CD4-positive, alpha-beta T cell treated with Interferon gamma for 1 hour (primary cell): ENCODE data around the gene WNK2.
"Not testable (repeated sequence)": the region's sequence is repeated elsewhere in the genome, so short reads cannot be mapped to it uniquely, and the experiment has no call there.

Source experiments
- DNase-seq: peaks from one replicate; pipeline ENCODE4 v3.0.0-alpha.2; 2020

Gene WNK2

DNA sequence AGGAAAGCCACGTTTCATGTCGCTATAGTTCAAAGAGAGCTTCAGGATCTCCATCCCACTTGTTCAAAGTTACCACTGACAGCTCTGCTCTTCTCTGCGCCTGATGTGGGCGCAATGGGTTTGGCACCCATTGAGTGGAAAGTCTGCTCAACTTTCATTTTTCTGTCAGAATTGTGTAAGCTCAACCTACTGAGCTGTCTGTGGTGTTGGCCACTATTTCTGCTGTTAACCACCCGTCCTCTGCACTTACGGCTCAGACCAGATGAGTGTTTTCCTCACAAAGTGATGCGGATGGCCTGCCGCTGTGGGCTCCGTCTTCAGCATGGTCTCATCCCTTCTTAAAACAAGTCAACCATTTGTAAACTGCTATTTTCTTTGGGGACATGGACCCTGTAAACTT lies 131.2 kb downstream of the WNK2 start:
- DNase-seq = no peak

DNA sequence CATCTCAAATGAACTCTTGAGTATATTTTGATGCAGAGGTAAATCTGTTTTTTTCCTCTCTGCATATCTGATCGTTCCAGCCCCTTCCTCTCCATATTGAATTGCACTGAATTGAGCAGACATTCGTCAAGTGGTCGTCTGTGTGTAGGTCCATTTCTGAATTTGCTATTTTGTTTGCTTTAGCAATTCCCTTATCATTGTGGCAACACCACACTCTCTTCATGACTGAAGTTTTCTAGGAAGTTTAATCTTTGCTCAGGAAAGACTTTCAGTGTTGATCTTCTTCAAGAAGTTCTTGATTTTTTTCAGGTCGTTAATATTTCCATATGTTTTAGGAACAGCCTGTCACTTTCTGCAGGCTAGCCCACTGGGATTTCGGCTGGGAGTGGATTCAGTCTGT lies 132.0 kb downstream of the WNK2 start:
- no peak for DNase-seq

DNA sequence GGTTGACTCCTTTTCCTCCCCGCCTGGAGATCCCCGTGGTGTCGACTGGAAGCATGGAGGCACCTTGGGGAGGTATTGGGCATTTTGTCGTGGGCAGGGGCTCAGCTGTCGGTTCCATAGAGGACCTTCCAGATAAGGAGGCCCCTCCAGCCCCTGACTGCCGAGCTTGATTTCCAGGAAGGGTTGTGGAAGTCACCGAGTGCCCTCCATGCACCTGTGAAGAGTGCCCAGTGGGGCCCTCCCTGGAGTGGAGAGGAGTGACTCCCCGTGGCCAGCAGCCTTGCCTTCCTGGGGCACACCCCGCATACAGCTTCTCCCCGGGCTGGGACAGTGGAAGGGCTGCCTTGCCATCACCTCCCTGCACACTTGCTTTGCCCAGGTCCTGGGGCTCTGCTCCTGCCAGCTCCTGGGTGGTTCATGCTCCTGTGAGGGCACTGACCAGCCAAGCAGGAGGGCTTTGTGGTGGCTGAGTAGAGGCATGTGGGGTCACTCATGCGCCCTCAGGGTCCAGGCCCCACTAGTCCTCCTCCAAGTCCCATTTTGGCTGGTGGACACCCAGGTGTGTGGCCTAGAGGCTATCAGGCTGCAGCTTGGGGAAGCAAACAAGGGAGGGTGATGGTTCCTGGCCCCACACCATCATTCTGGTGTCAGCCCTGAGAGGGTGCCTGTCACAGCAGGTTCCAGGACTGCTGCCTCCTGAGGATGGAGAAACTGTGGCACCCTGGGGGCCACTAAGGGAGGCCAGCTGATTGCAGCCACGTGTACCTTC lies 133.0 kb downstream of the WNK2 start:
- DNase-seq = no peak

DNA sequence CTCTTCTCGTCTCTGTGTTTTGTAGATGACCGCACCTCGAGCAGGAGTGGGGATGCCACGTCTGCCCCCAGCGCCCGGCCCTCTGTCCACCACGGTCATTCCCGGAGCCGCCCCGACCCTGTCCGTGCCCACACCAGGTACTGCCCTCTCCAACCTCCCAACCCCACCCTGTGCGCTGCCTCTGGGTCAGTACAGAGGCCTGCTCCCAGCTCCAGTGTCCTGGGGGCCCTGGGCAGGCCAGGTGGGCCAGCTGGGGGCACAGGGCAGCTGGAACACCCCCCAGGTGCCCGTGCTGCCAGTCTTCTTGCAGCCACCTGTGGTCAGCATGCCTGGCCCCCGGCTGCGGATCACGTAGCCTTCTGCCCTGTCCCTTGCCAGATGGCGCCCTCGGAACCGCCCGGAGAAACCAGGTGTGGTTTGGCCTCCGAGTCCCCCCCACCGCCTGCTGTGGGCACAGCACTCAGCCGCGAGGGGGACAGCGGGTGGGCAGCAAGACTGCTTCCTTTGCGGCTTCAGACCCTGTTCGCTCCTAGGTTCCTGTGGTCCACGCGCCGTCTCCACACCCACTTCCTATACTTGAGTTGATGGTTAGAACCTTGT lies 133.7 kb downstream of the WNK2 start:
- no peak for DNase-seq

DNA sequence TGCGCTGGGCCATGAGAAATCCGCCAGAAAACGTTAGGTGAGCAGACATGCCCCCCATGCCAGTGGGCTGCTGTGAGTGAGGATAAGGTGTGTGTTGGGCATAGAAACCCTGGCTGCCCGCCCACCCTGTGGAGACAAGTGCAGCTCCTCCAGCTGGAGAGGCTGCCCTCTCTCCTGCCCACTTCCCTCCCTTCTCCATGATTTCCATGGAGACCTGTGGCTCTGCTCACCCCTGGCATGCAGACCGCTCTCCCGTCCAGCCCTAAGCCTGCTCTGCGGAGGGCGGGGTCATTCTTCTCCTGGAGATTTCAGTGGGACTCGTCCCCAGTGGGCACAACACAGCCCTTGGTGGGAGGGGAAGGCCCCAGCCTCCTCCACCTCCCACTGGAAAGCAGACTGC lies 134.5 kb downstream of the WNK2 start:
- no peak for DNase-seq

DNA sequence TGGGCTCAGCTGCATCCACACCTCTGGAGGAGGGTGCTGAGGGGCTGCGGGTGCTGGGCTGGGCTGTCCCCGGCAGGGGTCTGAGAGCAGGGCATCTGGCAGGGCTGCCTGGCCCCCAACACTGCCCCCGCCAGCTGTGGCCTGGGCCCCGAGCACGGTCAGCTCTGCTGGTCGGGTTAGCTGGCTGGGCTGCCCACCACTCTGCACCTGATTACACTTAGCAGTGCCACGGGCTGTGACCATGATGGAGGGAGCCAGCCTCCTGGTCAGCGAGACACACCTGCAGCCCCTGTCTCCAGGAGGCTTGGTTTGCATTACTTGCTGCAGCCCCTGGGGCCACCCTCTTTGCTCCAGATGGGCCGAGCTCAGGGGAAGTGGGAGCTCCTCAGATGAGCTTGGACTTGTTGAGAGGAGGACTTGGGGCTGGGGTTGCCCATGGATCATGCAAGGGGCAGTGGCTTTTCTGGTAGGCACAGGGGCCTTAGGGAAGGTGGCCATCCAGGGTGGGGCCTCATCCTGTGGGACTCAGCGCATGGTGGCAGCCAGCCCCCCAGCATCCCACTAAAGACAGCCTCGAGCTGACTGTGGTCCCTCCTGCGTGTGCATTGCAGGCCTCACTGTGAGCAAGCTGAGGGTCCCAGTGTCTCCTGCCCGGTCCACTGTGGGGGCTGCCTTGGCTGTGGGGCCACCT lies 135.5 kb downstream of the WNK2 start:
- no peak for DNase-seq

DNA sequence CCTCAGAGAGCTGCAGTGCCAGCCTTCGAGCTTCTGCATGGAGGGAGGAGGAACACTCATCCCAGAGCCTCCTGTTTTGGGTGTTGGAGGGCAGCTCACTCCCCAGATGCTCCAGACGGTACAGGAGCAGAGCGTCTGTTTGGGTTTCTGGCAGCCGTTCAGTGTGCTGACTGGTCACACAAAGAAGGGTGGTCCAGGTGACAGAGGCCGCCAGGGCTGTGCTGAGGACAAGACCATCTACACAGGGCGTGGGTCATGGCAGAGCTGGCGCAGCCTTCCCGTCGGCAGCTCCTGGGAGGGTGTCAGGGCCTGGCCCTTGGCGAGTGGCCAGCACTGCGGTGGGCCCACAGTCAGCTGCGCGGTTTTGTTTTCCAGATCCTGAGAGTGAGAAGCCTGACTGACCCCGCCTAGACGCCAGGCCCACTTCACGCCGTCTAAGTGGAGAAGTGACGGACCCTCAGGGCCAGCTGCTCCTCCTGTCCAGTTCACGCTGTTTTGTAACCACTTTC lies 136.1 kb downstream of the WNK2 start:
- no peak for DNase-seq

DNA sequence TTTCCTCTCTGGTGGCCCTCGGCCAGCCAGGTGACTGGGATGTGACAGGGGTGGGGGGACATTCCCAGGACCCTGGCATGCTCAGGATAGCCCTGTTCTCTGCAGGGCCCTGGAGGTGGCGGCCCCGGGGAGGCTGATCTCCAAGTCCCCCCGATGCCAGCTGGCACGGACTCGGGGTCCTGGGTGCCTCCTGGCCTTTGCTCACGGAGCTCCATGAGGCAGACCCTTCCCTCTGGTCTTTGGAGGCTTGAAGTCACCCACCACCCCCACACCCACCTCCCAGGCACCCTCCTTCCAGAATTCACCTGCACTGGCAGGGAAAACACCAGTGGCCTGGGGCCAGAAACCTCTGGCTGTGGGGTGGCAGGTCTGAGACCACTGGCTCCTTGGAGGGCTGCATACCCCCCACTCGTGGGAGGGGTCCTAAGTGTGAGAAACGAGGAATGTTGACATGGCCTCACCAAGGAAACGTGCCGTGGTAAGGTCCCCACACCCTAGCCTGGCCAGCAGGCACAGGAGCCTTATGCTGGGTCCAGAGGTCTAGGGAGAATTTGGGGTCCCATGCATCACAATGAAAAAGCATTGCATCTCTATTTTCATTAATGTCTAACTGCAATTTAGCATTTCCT lies 136.8 kb downstream of the WNK2 start:
- DNase-seq = no peak

DNA sequence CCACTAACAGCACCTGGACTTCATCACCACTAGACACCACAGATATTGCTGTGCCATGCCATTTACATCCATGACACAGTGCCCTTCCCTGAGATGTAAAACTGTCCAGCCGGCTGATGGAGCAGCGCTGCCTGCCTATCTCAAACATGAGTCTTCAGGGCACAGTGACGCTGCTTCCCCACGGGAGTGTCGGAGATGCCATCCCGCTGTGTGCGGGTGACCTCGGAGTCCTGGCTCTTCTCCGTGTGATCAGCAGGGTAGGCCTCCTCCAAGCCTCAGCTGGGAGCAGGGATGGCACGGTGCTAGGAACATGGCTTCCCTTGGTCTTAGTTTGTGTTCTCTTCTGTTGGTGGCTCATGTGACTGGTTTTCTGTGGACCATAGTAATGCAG lies 137.3 kb downstream of the WNK2 start:
- no peak for DNase-seq

DNA sequence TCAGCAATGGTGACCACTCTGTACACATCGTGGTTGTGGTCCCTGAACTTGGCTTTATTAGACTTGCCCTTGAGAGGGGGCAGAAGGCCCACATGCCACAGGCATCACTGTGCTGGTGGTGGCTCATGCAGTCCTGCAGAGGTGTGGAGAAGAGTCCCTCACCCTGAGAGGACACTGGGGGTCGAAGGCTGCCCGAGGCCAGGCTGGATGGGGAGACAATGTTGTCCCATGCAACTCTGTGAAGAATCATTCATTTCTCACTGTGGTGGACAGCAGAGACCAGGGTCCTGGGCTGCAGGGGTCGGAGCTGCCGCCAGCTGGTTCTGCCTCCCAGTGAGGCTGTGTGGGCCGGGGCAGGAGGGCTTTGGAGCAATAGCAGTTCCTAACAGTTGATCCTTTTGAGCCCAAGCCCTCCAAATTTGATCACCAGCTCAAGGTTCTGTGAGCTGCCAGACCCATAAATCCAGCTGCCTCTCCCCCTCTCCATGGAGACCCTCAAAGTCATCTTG lies 139.6 kb downstream of the WNK2 start:
- not testable (repeated sequence) for DNase-seq

DNA sequence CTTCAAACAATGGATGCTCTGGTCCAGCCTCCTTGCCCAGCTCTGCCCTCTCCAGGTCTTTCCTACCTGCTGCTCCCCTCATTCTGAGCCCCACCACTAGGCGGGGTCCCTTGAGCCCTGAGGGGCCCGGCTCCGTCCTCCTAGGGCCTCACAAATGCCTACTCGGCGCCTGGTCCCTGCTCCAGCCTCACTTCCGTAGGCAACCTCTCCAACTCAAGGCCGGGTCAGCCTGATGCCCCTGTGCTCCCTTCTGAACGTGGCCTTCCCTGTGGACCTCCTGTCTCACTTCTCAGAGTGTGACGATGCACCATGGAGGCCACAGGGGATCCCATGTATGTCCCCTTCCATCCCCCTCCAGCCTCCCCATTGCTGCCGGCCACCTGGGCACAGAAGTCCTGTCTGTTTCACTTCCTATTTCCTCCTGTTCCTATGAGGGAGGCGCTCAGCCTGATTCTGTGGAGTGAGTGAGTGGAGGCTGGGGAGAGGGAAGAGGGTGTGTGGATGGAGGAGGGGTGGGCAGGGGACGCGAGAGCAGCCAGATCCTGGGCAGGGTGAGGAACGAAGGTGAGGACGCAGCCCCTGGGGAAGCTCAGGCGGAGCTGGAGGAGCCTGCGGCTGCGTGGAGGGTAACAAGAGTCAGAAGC lies 140.4 kb downstream of the WNK2 start:
- DNase-seq = no peak

DNA sequence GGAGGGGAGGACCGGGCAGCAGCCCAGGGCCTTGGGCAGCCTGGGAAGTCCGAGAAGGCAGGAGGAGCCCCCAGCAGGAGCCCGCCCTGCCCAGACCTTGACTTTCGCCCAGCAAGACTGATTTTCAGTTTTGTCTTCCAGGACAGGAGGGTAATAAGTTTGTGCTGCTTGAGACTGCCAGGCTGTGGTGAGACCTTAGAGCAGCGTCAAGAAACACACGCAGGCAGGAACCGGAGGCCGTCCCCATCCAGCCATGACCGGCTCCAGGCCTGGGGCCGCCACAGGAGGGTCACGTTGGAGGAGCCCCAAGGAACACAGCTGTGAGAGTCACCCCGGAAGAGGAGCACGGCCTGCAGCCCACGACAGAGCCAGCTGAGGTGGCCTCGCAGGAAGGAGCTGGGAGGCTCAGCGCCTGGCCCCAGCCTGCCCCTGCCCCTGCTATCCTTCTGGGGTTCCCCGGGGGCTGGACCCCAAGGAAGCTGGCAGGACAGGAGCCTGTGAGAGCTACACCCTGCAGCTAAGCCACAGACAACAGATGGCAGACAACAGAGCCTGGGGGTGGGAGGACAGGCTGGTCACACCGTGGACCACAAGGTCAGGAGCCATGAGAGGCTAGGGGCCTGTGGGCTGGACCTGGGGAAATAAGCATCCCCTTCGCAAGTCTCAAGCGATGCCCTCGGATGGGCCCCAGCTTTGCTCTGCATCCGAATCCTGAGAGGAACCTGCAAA lies 141.5 kb downstream of the WNK2 start:
- no peak for DNase-seq

DNA sequence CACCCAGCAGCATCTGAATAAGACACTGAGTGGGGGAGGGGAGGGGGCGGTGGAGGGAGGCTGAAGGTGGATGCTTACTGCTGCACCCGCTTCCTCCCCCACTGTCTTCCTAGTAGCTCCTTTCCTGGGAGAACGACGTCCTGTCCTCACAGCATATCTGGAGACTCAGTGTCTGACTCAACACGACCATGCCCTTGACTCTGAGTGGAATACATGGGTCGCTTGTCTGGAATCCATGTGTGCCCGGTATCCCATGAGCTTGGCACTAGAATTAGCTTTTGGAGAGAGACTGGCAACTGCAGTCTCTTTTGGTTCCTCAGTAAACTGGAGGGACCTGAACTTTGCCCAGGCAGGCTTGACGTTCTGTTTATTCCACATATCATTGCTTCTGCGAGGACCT lies 142.1 kb downstream of the WNK2 start:
- DNase-seq = no peak

DNA sequence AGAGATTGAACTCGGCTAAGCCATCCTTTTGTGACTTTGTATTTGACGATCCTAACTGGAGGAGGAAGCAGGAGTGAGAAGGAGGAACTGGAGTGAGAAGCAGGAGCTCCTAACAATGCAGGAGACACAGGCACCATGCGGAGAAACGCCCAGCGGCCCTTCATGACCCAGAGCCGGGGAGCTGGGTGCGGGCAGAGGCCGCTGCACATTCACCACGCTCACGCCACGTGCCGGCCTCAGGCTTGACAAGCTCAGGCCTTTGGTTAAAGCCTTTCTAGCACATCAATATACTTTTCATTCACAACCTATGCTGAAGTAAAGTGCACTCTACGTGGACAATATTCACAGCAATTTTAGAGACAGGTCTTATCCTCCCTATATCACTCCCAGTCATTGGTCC lies 142.7 kb downstream of the WNK2 start:
- no peak for DNase-seq

DNA sequence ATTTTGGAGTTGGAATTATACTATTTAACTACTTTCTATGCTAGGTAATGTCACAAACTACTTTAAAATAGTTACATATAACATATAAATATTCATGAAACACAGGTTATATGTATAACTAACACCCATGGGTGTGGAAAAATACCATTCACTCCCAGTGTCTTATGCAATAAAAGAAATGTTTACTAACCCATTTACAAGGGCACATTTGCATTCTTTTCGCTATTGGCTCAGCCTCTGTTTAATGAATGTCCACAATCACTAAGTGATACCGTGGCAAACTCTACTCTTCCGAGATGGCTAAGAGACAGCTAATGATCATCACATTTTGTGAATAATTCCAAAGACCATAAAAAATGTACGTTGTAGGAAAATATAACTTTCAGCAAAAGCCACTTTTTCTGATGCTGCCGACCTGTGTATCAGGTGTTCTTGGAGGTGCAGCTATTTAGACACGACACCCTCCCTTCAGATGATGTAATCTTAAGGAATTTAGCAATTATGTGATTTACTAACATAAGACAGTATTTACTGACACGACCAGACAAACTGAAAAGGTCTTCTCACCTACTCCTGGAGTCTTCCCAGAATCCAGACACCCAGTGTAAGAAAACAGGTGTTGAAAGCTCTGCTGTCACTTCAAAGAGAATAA lies 145.8 kb downstream of the WNK2 start:
- DNase-seq = no peak

DNA sequence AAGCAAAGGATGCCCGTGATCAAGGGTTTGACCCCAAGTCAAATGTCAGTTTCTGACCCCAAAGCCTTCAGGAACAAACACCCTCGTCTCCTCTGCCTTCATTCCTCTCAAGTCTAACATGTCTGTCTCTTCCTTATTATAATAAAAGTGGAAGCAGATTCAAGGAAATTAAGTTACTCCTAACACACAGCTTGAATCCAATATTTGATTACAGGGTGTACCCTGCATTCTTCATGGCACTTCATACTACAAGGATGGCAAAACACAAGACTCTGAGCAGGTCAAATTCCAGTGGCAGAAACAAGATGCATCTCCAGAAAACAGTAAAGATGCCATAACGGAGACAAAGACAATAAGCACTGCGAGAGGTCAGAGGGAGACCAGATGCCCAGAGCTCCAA lies 148.4 kb downstream of the WNK2 start:
- no peak for DNase-seq

DNA sequence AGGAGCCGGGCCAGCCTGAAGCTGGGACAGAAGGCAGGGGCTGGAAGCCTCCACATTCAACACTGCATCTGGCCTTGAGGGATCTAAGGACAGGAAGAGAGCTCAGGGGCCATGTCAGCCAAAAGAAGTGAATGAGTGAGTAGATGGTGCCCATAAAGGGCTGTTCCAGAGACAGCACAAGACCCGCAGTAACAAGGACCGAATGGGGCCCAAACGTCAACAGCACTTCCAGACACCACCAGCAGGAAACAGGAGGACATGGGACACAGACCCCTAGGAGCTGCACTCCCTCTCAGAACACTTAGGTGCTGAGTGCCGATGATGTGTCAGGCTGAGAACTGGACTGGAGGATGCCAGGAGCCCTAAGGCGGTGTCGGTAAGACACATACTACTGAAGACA lies 152.8 kb downstream of the WNK2 start:
- no peak for DNase-seq

DNA sequence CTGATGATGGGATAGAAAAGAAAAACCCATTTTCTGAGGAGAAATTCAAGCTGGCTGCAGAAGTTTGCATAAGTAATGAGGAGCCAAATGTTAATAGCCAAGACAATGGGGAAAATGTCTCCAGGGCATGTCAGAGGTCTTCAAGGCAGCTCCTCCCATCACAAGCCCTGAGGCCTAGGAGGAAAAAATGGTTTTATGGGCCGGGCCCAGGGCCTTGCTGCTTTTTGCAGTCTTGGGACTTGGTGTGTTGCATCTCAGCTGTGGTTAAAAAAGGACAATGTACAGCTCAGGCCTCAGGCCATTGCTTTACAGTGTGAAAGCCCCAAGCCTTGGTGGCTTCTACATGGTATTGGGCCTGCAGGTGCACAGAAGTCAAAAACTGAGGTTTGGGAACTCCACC lies 154.3 kb downstream of the WNK2 start:
- not testable (repeated sequence) for DNase-seq

DNA sequence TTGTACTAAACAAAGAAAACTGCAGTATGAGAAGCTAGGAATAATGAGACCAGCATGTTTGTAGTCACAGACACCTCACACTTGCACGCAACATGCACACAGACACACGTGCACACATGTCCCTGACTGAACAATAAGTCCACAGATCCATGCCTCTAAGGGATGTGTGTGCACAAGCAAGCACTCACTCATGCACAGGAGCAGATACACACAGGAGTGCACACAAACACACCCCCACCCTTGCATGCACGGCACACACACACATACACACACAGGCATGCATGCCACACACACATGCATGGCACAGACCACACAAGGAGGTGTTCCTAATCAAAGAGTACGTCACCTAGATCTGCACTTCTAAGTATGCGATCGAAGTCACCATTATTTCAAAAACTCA lies 156.2 kb downstream of the WNK2 start:
- DNase-seq = no peak

DNA sequence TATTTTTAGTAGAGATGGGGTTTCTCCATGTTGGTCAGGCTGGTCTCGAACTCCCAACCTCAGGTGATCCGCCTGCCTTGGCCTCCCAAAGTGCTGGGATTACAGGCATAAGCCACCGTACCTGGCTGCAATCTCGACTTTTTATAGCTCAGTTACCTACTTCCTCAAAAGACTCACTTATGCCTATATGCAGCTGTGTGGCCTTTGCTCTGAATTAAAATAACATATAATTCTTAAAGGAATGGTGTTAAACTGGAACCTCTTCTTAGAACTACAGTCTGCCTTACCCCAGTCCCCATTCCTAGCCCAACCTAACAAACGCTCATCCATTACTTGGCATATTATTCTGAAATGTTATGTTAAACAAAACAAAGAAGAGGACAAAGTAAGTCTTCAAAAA lies 157.9 kb downstream of the WNK2 start:
- DNase-seq = not testable (repeated sequence)

DNA sequence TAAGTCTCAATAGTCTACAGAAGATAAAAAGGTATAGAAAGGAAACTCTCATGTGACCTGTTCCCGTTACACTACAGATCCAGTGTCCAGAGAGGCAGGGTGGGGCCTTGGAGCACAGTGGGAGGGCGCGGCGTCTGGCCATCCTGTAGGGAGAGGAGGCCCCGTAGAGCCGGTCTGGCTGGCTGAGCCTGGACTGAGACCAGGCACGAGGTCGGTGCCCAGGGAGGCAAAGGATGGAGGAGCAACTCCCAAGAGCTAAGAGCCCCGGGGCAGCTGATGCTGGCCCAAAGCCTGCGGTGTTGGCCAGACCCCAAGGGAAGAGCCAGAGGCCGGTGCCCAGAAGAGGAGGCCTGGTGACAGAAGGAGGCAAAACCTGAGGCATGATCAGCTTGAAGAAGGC lies 158.5 kb downstream of the WNK2 start:
- DNase-seq = not testable (repeated sequence)

DNA sequence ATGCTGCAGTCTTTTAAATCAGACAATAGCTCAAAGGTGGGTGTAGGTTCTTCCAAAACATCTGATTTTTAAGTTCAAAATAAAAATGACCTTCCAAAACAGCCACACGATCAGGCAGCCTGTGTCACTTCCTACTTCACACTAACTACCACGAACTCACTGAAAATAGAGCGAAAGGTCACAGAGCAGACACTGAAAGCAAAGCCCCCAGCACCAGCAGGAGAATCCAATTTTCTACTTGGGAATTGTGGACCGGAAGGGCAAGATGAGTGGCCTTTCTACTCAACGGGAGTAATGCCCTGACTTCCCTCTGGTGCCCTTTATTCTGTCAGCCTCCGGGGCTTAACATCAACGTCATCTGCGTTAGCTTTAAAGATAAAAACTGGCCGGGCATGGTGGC lies 159.7 kb downstream of the WNK2 start:
- DNase-seq = no peak
